Gastrocnemius medialis (tissue), 4 donors: Measurements from ENCODE around the gene SETSIP.

Source experiments
- CTCF ChIP-seq, 5 experiments: fragments of 450-650 bp in 3 of 5; fragments of 200-600 bp in 2 of 5; sonication (generic) in 2 of 5; IDR thresholded peaks in 4 of 5; conservative IDR thresholded peaks in 1 of 5; 1 replicate in 4 of 5; 2 replicates in 1 of 5; pipeline ENCODE4 v1.5.1; 2016 to 2019; ENCODE audit warnings: antibody characterized with exemption in 5 of 5, mild to moderate bottlenecking in 3 of 5, moderate library complexity in 3 of 5
- POLR2A ChIP-seq, 2 donors: fragments of 450-650 bp; IDR thresholded peaks; one replicate each; pipeline ENCODE4 v1.6.1; 2017; ENCODE audit warnings: antibody characterized with exemption in 2 of 2, mild to moderate bottlenecking in 2 of 2, moderate library complexity in 2 of 2

DNA sequence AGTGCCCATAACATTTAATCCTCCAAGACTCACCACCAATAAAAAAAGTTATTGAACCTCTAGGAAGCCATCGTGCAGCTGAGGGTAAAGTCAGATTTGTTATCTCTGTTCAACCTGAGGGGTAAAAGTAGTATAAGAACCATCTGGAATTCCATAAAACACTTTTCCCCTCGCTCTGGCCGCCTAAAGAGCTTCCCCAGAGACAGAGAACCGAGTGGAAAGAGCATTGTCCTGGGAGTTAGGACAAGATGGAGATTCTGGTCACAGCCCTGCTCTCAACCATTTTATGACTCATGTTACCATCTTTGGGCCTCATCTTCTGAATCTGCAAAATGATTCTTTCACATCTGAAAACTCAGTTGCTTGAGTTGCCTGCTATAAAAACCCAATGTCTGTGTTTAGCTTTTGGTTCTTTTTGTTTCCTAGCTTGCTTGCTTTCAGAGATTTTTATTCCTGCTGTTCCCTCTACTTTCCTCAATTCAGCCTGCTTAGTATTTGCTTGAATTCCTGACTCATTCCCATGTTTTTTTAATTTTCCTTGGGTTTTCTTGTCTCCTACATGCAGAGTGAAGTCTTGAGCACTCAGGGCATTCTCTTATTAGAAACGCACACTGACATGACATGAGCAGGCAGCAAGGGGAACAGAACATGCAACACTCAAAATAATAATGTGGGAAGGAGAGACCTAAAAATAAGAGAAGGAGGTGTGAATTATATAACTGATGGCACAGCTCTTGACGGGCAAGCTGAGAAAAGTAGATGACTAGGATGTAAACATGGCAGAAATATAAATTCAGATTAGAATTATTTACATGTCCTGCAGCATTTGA, 43.7 kb downstream of the SETSIP start:
- TF ChIP-seq CTCF (IDR thresholded peaks at IDR 0.05 in 4 of 5, conservative IDR thresholded peaks at IDR 0.05 in 1 of 5) (no peak), POLR2A (IDR thresholded peaks at IDR 0.05) (no peak)
